Neural cell (in vitro differentiated cells): ENCODE measurements around the gene SLC4A4.

Experiments
- CTCF ChIP-seq: fragments of 450-650 bp; IDR thresholded peaks from 2 replicates; pipeline ENCODE4 v1.5.1; 2014; ENCODE audit warnings: antibody characterized with exemption, mild to moderate bottlenecking, moderate library complexity; ENCODE audit not compliant: poor library complexity, severe bottlenecking
- TF ChIP-seq, protein P1 (sequence below): IDR thresholded peaks from 2 replicates; pipeline ENCODE4 v1.6.1; 2012; ENCODE audit warnings: borderline replicate concordance

DNA sequence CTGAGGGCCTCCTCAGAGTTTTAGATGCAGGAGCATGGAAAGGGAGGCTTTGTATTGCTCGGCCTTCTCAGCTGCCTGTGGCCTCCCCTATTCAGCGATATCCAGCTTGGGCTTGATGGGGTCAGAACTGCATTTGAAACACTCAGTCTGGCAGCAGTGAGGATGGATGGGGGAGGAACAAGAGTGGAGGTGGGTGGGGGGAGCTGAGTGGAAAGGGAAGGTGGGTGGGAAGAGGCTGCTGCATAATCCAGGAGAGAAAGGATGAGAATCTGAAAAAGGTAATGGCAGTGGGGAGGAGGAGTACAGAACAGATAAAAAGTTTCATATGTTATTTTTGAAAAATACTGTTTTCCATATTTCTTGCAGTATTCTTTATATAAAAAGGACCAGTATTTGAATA lies 202.7 kb downstream of the SLC4A4 start:
- TF ChIP-seq, protein P1, sequence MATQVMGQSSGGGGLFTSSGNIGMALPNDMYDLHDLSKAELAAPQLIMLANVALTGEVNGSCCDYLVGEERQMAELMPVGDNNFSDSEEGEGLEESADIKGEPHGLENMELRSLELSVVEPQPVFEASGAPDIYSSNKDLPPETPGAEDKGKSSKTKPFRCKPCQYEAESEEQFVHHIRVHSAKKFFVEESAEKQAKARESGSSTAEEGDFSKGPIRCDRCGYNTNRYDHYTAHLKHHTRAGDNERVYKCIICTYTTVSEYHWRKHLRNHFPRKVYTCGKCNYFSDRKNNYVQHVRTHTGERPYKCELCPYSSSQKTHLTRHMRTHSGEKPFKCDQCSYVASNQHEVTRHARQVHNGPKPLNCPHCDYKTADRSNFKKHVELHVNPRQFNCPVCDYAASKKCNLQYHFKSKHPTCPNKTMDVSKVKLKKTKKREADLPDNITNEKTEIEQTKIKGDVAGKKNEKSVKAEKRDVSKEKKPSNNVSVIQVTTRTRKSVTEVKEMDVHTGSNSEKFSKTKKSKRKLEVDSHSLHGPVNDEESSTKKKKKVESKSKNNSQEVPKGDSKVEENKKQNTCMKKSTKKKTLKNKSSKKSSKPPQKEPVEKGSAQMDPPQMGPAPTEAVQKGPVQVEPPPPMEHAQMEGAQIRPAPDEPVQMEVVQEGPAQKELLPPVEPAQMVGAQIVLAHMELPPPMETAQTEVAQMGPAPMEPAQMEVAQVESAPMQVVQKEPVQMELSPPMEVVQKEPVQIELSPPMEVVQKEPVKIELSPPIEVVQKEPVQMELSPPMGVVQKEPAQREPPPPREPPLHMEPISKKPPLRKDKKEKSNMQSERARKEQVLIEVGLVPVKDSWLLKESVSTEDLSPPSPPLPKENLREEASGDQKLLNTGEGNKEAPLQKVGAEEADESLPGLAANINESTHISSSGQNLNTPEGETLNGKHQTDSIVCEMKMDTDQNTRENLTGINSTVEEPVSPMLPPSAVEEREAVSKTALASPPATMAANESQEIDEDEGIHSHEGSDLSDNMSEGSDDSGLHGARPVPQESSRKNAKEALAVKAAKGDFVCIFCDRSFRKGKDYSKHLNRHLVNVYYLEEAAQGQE: no peak
- no peak for TF ChIP-seq CTCF
